Sigmoid colon (tissue), 7 donors: ENCODE measurements around the gene SH3GL2. TPM values are rescaled to one million over a fixed set of nuclear protein-coding genes. Genes with fewer than 3 reads are reported as not detected.

Source experiments
- DNase-seq: peaks from one replicate; pipeline ENCODE4 v3.0.0-alpha.2; 2019
- H3K27ac ChIP-seq, 4 donors: fragments of 200-600 bp; sonication (generic); one replicate each; pipeline ENCODE4 v1.5.1; 2016 to 2019; ENCODE audit warnings: mild to moderate bottlenecking in 1 of 4
- H3K27me3 ChIP-seq, 3 donors: fragments of 200-600 bp; sonication (generic); one replicate each; pipeline ENCODE4 v1.5.1; 2019; ENCODE audit warnings: mild to moderate bottlenecking in 1 of 3
- H3K36me3 ChIP-seq, 4 donors: fragments of 200-600 bp; sonication (generic); one replicate each; pipeline ENCODE4 v1.5.1; 2016 to 2019
- H3K4me1 ChIP-seq, 4 donors: fragments of 200-600 bp; sonication (generic); one replicate each; pipeline ENCODE4 v1.5.1; 2017 to 2019
- H3K4me3 ChIP-seq, 4 donors: fragments of 200-600 bp; sonication (generic); one replicate each; pipeline ENCODE4 v1.5.1; 2017 to 2019; ENCODE audit warnings: mild to moderate bottlenecking in 2 of 4, moderate library complexity in 1 of 4
- H3K9me3 ChIP-seq, 4 donors: fragments of 200-600 bp in 3 of 4; sonication (generic) in 3 of 4; one replicate each; pipeline versions ENCODE4 v1.5.1 to v1.6.1; 2013 to 2019
- CTCF ChIP-seq, 4 experiments: fragments of 450-650 bp in 3 of 4; fragments of 200-600 bp in 1 of 4; IDR thresholded peaks; one replicate each; pipeline ENCODE4 v1.5.1; 2016 to 2019; ENCODE audit warnings: antibody characterized with exemption in 4 of 4, mild to moderate bottlenecking in 3 of 4, moderate library complexity in 2 of 4
- EP300 ChIP-seq, 4 donors: sonication (generic); formaldehyde crosslinking; IDR thresholded peaks; one replicate each; pipeline ENCODE4 v1.6.1; 2017; ENCODE audit warnings: antibody characterized with exemption in 4 of 4
- POLR2A ChIP-seq, 2 donors: fragments of 450-650 bp; IDR thresholded peaks; one replicate each; pipeline ENCODE4 v1.6.1; 2016; ENCODE audit warnings: antibody characterized with exemption in 2 of 2, mild to moderate bottlenecking in 2 of 2, moderate library complexity in 2 of 2
- POLR2AphosphoS5 ChIP-seq, 4 donors: sonication (generic); formaldehyde crosslinking; IDR thresholded peaks; one replicate each; pipeline ENCODE4 v1.6.1; 2017; ENCODE audit warnings: antibody characterized with exemption in 4 of 4
- WGBS, 2 donors: extraction: QIAGEN DNeasy Blood & Tissue Kit; methylation state at CpG; one replicate each; pipeline ENCODE4 v1.1.7; 2013; 5-methylcytosine and 5-hydroxymethylcytosine counted together
- intact Hi-C: fragments of 100-400 bp; cut with DNase I; formaldehyde crosslinking; loops from one replicate; pipeline ENCODE4 v1.15.1; 2023
- polyA plus RNA-seq, 3 donors: library from polyadenylated mRNA; stranded (reverse); fragments of 200-250 nt; gene quantifications; one replicate each; pipeline ENCODE4 v1.2.3, GENCODE V29; 2013
- total RNA-seq, 4 donors: library from RNA; depleted of rRNA; stranded (reverse); fragments of >200 nt; gene quantifications; one replicate each; pipeline ENCODE4 v1.1.0, GENCODE V29; 2016
- donor health status: healthy with polysubstance abuse.
- donor health status: Bipolar disorder and iron deficiency.
- donor health status: healthy.

Gene SH3GL2
- total and polyA plus RNA-seq, 7 donors: 0.23 to 0.82 (median 0.68) TPM

GRCh38 chr9:17624571-17624970, 45.7 kb downstream of the SH3GL2 start:
- no peaks in the 10 kb centered on the region for H3K27me3 ChIP-seq
- intact Hi-C loops: no loop called here
- DNase-seq: no peak
- no peaks in the 10 kb centered on the region for H3K4me1 ChIP-seq
- H3K36me3 ChIP-seq: no peaks in the 10 kb centered on the region
- no peak overlapping the region for H3K27ac ChIP-seq
- H3K4me3 ChIP-seq: no peak overlapping the region
- no peaks in the 10 kb centered on the region for H3K9me3 ChIP-seq
- no peak for TF ChIP-seq POLR2AphosphoS5 (IDR thresholded peaks at IDR 0.05)
- no peak for TF ChIP-seq CTCF (IDR thresholded peaks at IDR 0.05)
- TF ChIP-seq EP300 (IDR thresholded peaks at IDR 0.05): no peak
- TF ChIP-seq POLR2A (IDR thresholded peaks at IDR 0.05): no peak

- Histone ChIP-seq H3K27me3 (no peaks in the 10 kb centered on the region), H3K4me3 (no peak overlapping the region), H3K4me1 (no peaks in the 10 kb centered on the region), H3K27ac (no peak overlapping the region), H3K9me3 (no peaks in the 10 kb centered on the region), H3K36me3 (no peaks in the 10 kb centered on the region)
- no peak for DNase-seq
- intact Hi-C loops: no loop called here
- 60 to 76% methylated on average over 6 of the region's 6 CpGs for WGBS, 2 donors
- TF ChIP-seq CTCF (IDR thresholded peaks at IDR 0.05): no peak
- TF ChIP-seq EP300 (IDR thresholded peaks at IDR 0.05): no peak
- no peak for TF ChIP-seq POLR2AphosphoS5 (IDR thresholded peaks at IDR 0.05)
- TF ChIP-seq POLR2A (IDR thresholded peaks at IDR 0.05): no peak
Measured at GRCh38 chr9:17625644-17626388, 47.0 kb downstream of the SH3GL2 start.

GRCh38 chr9:17627641-17628040, 48.8 kb downstream of the SH3GL2 start:
- H3K27me3 ChIP-seq: no peaks in the 10 kb centered on the region
- TF ChIP-seq EP300 (IDR thresholded peaks at IDR 0.05) (no peak), POLR2AphosphoS5 (IDR thresholded peaks at IDR 0.05) (no peak), CTCF (IDR thresholded peaks at IDR 0.05) (no peak), POLR2A (IDR thresholded peaks at IDR 0.05) (no peak)
- WGBS, 2 donors: 49 to 62% methylated on average over 3 of the region's 3 CpGs
- no peak overlapping the region for H3K27ac ChIP-seq
- no peaks in the 10 kb centered on the region for H3K4me1 ChIP-seq
- no peaks in the 10 kb centered on the region for H3K9me3 ChIP-seq
- no peaks in the 10 kb centered on the region for H3K36me3 ChIP-seq
- H3K4me3 ChIP-seq: no peak overlapping the region
- no peak for DNase-seq
- intact Hi-C loops: no loop called here

- Histone ChIP-seq H3K36me3 (no peaks in the 10 kb centered on the region), H3K27ac (no peak overlapping the region), H3K27me3 (no peaks in the 10 kb centered on the region), H3K4me3 (no peak overlapping the region), H3K9me3 (no peaks in the 10 kb centered on the region), H3K4me1 (no peaks in the 10 kb centered on the region)
- intact Hi-C loops: no loop called here
- DNase-seq: no peak
- 90 to 94% methylated on average over 2 of the region's 2 CpGs for WGBS, 2 donors
- TF ChIP-seq CTCF (IDR thresholded peaks at IDR 0.05) (no peak), EP300 (IDR thresholded peaks at IDR 0.05) (no peak), POLR2A (IDR thresholded peaks at IDR 0.05) (no peak), POLR2AphosphoS5 (IDR thresholded peaks at IDR 0.05) (no peak)
Measured at GRCh38 chr9:17628624-17629023, 49.8 kb downstream of the SH3GL2 start.

- no peak overlapping the region for H3K4me3 ChIP-seq
- H3K4me1 ChIP-seq: no peaks in the 10 kb centered on the region
- no peak for DNase-seq
- intact Hi-C loops: no loop called here
- no peak overlapping the region for H3K27ac ChIP-seq
- H3K27me3 ChIP-seq: no peaks in the 10 kb centered on the region
- no peaks in the 10 kb centered on the region for H3K9me3 ChIP-seq
- H3K36me3 ChIP-seq: no peaks in the 10 kb centered on the region
- WGBS, 2 donors: 41 to 52% methylated on average over 2 of the region's 2 CpGs
- TF ChIP-seq EP300 (IDR thresholded peaks at IDR 0.05): no peak
Measured at GRCh38 chr9:17630531-17630949, 51.7 kb downstream of the SH3GL2 start.
